Measurements from ENCODE around the gene PSG6. TPM values are rescaled to one million over a fixed set of nuclear protein-coding genes. Genes with fewer than 3 reads are reported as not detected.
"Not testable (repeated sequence)": the region's sequence is repeated elsewhere in the genome, so short reads cannot be mapped to it uniquely, and the experiment has no call there.

Gene PSG6
- total RNA-seq, 1 donor from 2014 or later = not detected

- ATAC-seq; DNase-seq; intact Hi-C loops (cut with micrococcal nuclease): not testable (repeated sequence)
Observed at GRCh38 chr19:42916931-42917330, 763 bp downstream of the PSG6 start.

- DNase-seq; intact Hi-C loops (cut with micrococcal nuclease); ATAC-seq: not testable (repeated sequence)
Observed at GRCh38 chr19:42913516-42913915, 4.2 kb downstream of the PSG6 start.

- DNase-seq; intact Hi-C loops (cut with micrococcal nuclease); ATAC-seq: not testable (repeated sequence)
Observed at GRCh38 chr19:42912941-42913340, 4.8 kb downstream of the PSG6 start.

- ATAC-seq; intact Hi-C loops (cut with micrococcal nuclease); DNase-seq: not testable (repeated sequence)
Observed at GRCh38 chr19:42911731-42912130, 6.0 kb downstream of the PSG6 start.

GRCh38 chr19:42906162-42906561 is 11.5 kb downstream of the PSG6 start:
- DNase-seq; intact Hi-C loops (cut with micrococcal nuclease); ATAC-seq: not testable (repeated sequence)

- DNase-seq; intact Hi-C loops (cut with micrococcal nuclease); ATAC-seq: not testable (repeated sequence)
Observed at GRCh38 chr19:42900561-42900960, 17.1 kb downstream of the PSG6 start.

- intact Hi-C loops (cut with micrococcal nuclease); DNase-seq; ATAC-seq: not testable (repeated sequence)
Observed at GRCh38 chr19:42899674-42900073, 18.0 kb downstream of the PSG6 start.

- intact Hi-C loops (cut with micrococcal nuclease); DNase-seq; ATAC-seq: not testable (repeated sequence)
Observed at GRCh38 chr19:42899110-42899509, 18.6 kb downstream of the PSG6 start.

- DNase-seq; intact Hi-C loops (cut with micrococcal nuclease); ATAC-seq: not testable (repeated sequence)
Observed at GRCh38 chr19:42898656-42899055, 19.0 kb downstream of the PSG6 start.

- intact Hi-C loops (cut with micrococcal nuclease); ATAC-seq; DNase-seq: not testable (repeated sequence)
Observed at GRCh38 chr19:42897729-42898128, 20.0 kb downstream of the PSG6 start.

- intact Hi-C loops (cut with micrococcal nuclease); DNase-seq; ATAC-seq: not testable (repeated sequence)
Observed at GRCh38 chr19:42890446-42890845, 27.2 kb downstream of the PSG6 start.

- intact Hi-C loops (cut with micrococcal nuclease); ATAC-seq: not testable (repeated sequence)
Observed at GRCh38 chr19:42887876-42888445, 29.7 kb downstream of the PSG6 start.

GRCh38 chr19:42882730-42883129 is 35.0 kb downstream of the PSG6 start:
- intact Hi-C loops (cut with micrococcal nuclease); ATAC-seq: not testable (repeated sequence)

More at GRCh38 chr19:42887876-42888445, 29.7 kb downstream of the PSG6 start:
- not testable (repeated sequence) for DNase-seq

GRCh38 chr19:42882010-42882409 is 35.7 kb downstream of the PSG6 start:
- DNase-seq; intact Hi-C loops (cut with micrococcal nuclease); ATAC-seq: not testable (repeated sequence)

More at GRCh38 chr19:42882730-42883129, 35.0 kb downstream of the PSG6 start:
- DNase-seq = not testable (repeated sequence)

- ATAC-seq; DNase-seq; intact Hi-C loops (cut with micrococcal nuclease): not testable (repeated sequence)
Observed at GRCh38 chr19:42881279-42881678, 36.4 kb downstream of the PSG6 start.

- DNase-seq; intact Hi-C loops (cut with micrococcal nuclease); ATAC-seq: not testable (repeated sequence)
Observed at GRCh38 chr19:42880621-42881020, 37.1 kb downstream of the PSG6 start.

GRCh38 chr19:42879613-42880012 is 38.1 kb downstream of the PSG6 start, which contains the start of gene PSG1:
PSG1 (minus strand) TSS chr19:42879713; CDS start chr19:42879581, 132 bp downstream.
- DNase-seq (no peak), ATAC-seq (no peak)
- intact Hi-C loops (cut with micrococcal nuclease) = no loop called here

GRCh38 chr19:42876596-42876995 is 41.1 kb downstream of the PSG6 start:
- DNase-seq; intact Hi-C loops (cut with micrococcal nuclease); ATAC-seq: not testable (repeated sequence)

- ATAC-seq; DNase-seq; intact Hi-C loops (cut with micrococcal nuclease): not testable (repeated sequence)
Observed at GRCh38 chr19:42875881-42876280, 41.8 kb downstream of the PSG6 start.

Measured in left ventricle myocardium superior (tissue), 1 donor.